NCI-H2107 (cell line): ENCODE data around the gene PLLP.
"Not testable (repeated sequence)": the region's sequence is repeated elsewhere in the genome, so short reads cannot be mapped to it uniquely, and the experiment has no call there.

Experiments
- DNase-seq: peaks from one replicate; lab custom pipeline; 2025; lab: John Stamatoyannopoulos, UW

Gene PLLP

GRCh38 chr16:57273826-57274225 lies 10.6 kb downstream of the PLLP start:
- DNase-seq: no peak

DNA sequence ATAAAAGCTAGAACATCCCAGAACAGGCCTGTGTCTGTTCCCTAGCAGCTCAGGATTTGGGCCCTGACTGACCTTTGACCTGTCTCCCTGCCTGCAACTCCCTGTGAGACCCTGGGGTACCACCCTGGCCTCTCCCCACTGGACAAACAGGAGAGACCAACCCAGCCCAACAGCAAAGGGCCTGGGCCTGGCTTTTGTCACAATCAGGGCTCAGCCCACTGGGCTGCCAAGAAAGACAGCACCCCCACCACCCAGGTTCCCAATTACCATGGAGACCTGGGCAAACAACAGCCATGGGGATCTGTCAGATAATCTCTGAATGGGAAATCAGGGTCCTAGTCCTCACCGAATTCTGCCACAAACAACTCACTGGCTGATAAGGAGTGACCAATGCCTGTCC lies 11.1 kb downstream of the PLLP start:
- DNase-seq: no peak

GRCh38 chr16:57271867-57272495 lies 12.5 kb downstream of the PLLP start:
- no peak for DNase-seq

- DNase-seq: no peak
Measured at GRCh38 chr16:57271063-57271345, 13.5 kb downstream of the PLLP start.

DNA sequence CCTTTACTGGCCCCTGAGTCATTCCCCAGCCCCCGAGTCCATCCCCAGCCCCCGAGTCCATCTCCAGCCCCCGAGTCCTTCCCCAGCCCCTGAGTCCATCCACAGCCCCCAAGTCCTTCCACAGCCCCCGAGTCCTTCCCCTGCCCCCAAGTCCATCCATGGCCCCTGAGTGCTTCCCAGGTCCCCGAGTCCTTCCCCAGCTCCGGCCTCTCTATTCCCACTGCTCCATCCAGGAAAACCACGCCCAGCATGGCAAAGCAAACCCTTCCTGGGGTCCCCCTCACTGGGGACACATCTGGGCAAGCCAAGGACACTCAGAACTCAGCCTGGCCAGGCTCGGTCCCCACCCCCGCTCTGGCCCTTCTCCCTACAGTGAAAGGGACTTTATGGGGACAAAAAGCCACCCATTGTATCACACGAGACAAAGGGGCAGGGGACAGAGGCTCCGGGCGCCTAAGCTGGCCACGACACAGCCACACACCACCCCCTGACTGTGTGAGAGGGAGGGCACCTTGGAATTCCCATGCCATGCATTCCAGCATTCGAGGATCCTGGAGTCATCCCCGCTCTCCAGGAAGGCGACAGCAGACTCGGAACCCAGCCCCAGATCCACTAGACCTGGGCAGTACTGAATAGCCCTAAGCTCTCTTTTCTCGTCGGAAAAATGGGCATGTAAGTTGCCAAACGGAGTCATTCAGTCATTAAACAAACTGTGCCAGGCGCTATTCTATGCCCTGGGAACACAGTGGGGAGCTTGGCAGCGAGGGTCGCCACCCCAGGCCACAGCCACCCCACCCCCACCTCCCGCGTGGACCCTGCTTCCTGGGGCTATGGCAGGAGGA lies 14.0 kb downstream of the PLLP start:
- no peak for DNase-seq

DNA sequence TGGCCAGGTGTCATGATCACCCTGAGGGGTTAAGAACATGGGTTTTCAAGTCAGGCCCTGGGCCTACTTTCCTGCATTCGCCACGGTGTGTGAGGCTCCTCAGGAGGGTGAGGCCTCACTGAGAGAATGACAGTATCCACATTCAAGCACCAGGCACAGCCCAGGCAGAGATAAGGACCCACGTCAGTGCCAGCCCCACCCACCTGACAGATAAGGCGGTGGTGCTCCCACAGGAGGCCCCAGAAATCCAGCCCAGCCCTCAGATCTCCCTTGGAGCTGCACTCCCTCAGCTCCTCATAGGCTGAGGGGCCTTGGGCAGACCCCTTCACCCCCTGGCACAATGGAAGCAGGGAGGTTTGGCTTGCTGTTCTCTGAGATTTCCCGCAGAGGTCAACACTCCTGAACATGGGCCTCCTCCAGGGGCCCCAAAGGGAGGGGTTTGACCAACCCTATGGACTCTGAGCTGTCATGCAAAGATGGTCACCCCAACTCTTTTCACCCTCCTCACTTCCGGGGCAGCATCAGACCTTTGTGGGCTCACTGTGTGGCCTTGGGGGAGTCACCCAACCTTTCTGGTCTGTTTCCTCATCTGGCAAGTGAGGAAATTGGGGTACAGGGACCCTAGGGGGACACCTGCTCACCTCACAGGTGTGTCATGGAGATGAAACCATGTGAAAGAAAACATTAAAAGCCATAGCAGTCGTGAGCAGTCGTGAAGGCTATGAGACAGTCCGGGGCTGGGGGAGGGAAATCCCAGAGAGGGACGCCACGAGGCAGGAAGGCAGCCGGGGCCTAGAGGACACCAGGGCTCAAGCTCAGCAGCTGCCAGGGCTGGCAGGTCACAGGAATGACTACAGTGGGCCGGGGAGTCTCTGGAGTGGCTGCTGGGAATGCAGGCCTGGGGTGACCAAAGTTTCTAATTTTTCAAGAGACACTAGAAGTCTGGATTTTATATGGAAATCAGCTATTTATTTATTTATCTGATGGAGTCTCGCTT lies 15.4 kb downstream of the PLLP start:
- DNase-seq: no peak

GRCh38 chr16:57267343-57267742 lies 17.1 kb downstream of the PLLP start:
- not testable (repeated sequence) for DNase-seq

GRCh38 chr16:57266531-57267260 lies 17.8 kb downstream of the PLLP start:
- no peak for DNase-seq

- no peak for DNase-seq
Measured at GRCh38 chr16:57265850-57266530, 18.5 kb downstream of the PLLP start.

DNA sequence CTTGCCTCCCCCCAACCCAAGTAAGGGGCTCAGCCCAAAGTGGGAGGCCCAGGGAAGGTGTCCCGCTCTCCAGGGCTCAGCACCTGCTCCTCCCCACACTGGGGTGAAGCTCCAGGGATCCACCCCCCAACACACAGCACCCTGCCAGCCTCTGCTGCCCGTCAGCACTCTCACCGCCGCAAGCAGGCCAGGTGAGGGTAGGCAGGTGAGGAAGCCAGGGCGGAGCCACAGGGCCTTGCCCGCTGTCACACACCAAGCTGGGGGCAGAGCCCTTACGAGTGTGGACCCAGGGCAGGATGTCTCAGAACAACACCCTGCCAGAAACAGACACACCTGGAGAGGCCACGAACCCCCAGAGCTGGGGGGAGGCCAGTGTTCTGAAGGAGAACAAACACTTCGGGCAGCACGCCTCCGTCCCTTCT lies 19.5 kb downstream of the PLLP start:
- no peak for DNase-seq

DNA sequence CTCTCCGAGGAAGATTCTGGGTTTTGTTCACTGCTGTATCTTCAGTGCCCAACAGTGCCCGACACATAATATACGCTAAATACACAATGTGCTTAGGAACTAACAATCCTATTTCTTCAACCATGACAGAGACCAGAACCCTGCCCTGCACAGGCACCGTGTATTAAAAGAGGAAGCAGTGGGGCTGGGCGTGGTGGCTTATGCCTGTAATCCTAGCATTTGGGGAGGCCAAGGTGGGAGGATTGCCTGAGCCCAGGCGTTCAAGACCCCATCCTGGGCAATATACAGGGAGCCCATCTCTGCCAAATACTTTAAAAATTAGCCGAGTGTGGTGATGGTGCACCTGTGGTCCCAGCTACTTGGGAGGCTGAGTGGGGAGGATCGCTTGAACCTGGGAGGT lies 20.1 kb downstream of the PLLP start:
- no peak for DNase-seq

DNA sequence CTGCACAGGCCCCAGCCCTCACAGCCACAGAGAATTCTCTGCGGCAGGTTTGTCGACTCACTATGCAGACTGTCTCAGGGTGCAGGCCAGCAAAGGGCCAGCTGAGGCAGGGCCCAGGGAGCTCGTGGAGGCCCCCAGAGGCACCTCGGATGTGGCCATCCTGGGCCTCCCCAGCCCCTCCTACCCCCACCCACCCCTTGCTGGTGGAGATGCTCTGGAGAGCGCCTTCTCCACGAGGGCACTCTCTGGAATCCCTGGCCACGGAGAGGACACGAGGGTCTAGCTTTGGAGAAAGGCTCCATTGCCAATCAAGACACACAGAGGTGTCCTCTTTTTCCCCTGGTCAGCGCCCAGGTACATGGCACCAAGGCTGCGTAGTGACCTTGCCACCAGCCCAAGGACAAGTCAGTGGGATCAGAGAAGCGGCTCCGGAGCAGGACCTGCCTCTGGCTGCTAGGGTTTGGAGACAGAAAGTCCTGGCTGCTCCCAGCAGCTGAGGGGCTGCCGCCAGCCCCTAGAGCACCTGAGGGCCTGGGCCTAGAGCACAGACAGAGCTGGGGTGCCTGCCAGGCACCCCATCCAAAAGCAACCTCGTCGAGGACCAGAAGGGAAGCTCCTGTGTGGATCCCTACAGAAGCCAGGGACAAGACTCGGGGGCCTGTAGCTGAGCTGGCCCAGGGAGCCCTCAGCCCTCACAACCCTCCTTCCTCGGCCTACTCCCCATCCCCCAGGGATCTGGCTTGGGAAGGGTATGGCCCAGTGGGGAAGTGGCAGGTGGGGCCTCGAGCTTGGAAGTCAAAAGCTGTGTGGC lies 20.7 kb downstream of the PLLP start:
- DNase-seq: no peak

DNA sequence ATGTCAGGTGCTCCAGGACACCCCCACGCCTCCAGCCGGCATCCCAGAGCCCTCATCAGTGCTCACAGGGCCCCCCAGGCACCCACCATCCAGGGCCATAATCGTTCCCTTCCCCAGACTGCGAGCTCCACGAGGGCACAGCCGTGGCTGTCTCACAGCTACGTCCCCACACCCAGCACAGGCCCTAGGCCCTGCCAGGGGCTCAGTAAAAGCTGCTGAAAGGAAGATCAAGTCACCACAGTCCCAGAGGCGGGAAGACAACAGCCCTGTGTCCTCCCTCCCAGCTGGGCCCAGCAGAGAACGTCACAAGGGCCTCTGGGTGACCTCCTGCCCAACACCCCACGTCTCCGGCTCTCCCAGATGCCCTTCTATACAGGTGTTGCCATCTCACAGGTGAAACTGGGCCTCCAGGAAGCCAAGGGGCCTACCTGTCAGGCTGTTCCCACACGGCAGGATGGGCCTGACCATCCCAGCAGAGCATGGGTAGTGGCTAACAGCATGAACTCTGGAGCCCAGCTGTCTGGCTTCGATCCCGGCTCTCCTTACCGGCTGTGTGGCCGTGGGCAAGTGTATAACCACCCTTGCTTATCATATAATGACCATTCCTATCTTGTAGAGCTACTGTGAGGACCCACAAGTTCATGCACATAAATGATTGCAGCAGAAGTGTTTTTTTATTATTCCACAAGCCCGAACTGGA lies 21.5 kb downstream of the PLLP start:
- no peak for DNase-seq

- no peak for DNase-seq
Measured at GRCh38 chr16:57261806-57262205, 22.7 kb downstream of the PLLP start.

GRCh38 chr16:57260294-57260929 lies 24.1 kb downstream of the PLLP start:
- no peak for DNase-seq

GRCh38 chr16:57258910-57259475 lies 25.5 kb downstream of the PLLP start:
- no peak for DNase-seq

GRCh38 chr16:57258226-57258909 lies 26.1 kb downstream of the PLLP start:
- no peak for DNase-seq

DNA sequence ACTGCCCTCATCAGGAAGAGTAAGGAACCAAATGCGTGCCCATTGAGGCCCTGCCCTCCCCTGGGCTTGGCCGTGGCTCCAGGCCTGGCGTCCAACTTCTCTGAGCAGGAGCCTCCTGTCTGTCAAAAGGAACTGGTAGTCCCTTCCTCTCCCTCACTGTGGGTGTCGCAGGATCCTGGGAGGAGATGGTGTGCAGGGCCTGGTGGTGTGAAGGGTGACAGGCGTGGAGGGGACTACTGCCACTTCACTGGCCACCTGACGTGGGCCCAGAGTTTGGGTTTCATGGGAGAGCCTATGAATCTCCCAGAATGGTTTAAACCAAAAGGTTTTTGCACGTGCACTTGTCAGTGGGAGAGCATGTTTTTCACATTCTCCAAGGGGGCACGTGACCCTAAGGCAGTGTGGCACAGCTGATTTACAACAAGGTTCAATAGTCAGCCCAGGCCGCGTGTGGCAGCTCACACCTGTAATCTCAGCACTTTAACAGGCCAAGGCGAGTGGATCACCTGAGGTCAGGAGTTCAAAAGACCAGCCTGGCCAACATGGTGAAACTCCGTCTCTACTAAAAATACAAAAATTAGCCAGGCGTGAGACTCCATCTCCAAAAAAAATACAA lies 26.9 kb downstream of the PLLP start:
- DNase-seq: no peak
